GM21528 (cell line): Measurements from ENCODE around the gene ANKRD10.

ENCODE experiments used
- ATAC-seq: cut with Tn5 transposase; IDR thresholded peaks from one replicate; pipeline ENCODE4 v1.9.1; 2021; ENCODE audit warnings: mild to moderate bottlenecking, moderate library complexity; ENCODE audit not compliant: unreplicated experiment, low FRiP score

Gene ANKRD10

GRCh38 chr13:110887597-110888333, 27.1 kb downstream of the ANKRD10 start:
- no peak for ATAC-seq

- no peak for ATAC-seq
These were observed 27.8 kb downstream of the ANKRD10 start for GRCh38 chr13:110886870-110887596.

DNA sequence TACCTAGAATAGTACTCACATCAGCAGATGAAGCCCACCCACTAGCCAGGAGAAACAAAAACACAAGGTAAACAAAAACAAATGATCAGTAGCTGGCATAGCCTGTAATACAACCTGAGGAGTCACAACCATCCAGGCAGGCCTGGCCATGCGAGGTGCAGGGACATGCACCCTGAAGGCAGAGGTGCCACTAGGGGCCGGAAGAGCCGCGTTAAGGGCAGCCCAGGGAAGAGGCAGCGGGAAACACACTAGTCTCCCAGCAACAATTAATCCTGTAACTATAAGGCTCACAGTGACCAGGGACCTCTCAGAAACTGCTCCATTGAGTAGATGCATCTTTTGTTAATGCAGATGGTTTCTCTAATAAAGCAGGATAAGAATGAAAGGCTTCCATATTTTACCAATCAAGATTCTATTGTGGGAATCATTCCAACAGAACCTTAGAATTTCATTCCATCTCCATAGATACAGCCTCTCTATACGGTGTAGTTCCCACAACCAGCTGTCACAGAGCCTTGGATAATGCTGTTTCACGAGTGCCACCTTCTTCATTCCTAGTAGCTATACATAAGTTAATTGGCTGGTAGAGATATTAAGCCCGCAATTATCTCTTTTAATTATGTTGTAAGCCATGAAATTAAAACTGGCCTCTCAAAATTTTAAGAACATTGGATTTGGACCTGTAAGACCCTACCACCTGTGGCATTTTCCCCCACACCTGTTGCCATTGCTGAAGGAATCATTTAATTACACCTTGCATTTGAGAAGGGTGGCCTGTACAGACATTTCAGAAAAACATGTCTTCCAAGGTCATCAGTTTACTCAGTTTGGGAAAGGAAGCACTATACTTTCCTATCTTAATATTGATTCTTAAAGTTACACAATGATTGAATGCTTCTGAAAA, 28.7 kb downstream of the ANKRD10 start:
- ATAC-seq = no peak

- ATAC-seq = no peak
These were observed 29.4 kb downstream of the ANKRD10 start for GRCh38 chr13:110885516-110885915.

DNA sequence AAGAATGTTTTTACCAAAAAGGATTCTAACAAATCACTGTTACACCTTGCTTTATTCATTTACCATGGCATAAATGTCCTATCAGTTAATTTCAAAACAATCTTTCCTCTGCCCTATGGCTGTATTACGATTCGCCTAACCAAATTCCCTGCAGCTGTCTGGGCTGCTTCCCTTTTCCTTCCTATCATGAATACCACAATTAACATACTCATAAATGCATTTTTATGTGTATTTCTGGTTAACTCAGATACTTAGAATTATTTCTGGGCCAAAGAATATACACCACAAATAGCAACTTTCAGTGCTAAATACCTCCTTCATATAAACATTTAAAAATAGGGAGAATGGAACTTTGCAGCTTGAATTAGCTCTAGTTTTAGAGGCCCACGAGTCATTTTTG, 30.4 kb downstream of the ANKRD10 start:
- no peak for ATAC-seq

GRCh38 chr13:110883542-110883941, 31.3 kb downstream of the ANKRD10 start:
- ATAC-seq = no peak

DNA sequence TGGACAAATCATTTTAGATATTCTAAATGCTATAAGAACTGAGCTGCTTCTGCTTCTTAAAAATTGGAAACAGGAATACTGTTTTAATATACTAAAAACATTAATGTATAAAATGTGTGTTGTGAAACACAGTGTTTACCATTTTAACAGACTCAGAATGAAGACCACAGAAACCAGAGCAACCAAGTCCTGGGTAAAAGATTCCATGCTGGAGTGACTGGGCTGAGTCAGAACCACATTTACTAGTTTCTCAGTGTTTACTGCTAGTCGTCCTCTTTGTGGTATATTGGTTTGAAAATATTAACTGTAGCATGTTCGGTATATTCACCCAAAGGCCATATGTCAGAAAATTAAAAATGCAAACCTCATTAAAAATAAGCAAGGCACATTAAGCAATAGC, 31.9 kb downstream of the ANKRD10 start:
- ATAC-seq = no peak

DNA sequence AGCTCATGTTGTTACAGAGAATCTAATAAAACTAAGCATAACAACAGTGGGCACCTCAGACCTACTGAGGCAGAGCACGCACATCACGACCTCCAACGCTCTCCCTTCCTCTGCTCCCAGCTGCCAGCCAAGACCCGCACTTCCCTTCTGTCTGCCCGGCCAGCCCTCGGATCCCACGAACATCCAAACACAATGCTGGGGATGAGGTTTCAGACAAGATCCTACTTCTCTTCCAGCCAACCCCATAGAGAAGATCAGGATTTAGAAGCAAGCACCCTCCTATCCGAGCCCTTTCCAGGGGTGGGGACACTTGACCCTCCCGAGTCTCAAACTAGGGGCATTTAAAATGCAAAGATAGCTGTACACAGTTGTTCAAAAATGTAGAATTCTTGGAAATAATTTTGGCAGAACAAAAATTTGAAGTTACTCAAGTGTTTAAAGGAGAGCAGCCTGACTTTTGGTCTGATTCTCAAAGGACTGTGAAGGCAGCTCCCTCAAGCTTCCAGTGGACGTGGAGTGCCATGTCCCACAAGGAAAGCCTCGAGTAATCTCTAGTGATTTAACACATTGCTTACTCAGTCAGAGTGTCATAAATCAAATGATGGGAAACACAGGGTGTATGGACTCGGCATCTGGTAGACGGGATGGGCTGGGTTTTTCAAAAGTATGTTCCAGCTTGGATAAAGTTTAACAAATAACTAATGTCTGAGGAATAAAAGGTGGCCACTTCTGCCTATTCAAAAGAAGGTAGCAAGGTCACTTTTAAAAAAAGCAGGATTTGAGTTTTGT, 32.8 kb downstream of the ANKRD10 start:
- ATAC-seq = no peak

GRCh38 chr13:110880627-110881026, 34.2 kb downstream of the ANKRD10 start:
- no peak for ATAC-seq

- ATAC-seq = no peak
These were observed 35.4 kb downstream of the ANKRD10 start for GRCh38 chr13:110879482-110879881.

- ATAC-seq = no peak
These were observed 37.1 kb downstream of the ANKRD10 start for GRCh38 chr13:110877737-110878258.

DNA sequence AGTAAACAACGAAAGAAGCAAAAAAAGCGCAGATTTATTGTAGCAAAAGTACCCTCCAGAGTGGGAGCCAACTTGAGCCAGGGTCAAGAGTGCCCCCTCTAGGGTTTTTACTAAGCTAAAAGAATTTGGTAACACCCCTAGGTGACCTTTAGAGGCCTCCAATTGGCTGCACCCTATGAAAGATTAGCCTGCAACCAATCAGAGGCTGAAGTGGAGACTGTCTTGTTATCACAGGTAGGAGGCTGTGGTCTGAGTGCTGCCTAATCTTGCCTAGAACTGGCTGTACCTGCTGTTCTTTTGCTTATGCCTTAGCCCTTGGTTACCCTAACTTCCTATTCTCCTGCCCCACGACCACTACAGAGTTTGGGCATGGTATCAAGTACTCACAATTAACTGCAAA, 38.3 kb downstream of the ANKRD10 start:
- ATAC-seq = no peak

DNA sequence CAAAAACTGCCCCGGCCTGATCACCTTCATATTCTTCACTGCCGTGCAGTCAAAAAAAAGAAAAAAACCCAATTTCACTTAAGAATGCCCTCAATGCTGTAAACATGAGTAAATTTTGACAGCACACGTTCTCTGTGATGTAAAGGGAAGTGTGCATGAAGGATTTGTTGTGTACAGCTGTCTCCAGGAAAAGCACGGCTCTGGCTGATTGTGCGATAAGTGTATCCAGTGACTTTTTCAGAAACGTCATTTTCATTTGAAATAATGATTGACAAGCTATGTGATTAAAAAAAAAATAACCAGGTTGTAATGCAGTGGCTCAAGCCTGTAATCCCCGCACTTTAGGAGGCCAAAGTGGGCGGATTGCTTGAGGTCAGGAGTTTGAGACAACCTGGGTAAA, 39.6 kb downstream of the ANKRD10 start:
- no peak for ATAC-seq

- ATAC-seq = no peak
These were observed 40.3 kb downstream of the ANKRD10 start for GRCh38 chr13:110874508-110874960.

- ATAC-seq = no peak
These were observed 41.0 kb downstream of the ANKRD10 start for GRCh38 chr13:110873639-110874507.

- ATAC-seq = no peak
These were observed 41.9 kb downstream of the ANKRD10 start for GRCh38 chr13:110872768-110873638.

DNA sequence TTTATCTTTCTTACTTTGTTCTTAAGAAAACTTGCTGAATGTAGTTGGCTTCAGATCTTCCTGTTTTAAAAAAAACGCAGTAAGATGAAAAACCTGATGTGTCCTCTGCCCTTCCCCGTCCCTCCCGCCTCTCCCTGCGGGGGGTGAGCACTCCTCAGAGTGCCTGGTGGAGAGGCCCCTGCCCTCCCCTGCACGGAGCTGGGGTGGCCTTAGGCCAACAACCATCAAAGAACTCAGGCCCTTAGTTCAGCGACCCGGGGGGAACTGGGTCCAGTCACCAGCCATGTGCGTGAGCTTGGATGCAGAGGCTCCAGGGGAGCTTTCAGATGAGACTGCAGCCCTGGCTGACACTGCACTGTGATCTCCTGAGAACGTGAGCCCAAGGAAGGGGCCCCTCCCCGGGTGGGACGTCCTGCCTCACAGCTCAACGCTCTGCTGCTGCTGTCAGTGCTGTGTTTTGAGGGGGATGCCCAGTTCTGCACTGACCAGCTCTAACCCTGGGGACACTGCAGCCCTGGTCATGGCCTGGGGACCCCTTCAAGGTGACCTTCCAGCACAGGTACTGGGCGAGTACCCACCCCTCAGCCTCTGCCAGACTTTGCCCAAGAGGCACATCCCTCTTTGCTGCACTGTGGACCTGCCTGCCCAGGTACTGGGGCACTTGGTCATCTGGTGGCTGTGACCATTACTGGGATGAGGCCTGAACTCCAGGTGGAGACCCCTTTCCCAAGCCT, 42.7 kb downstream of the ANKRD10 start:
- no peak for ATAC-seq
